ENCODE results near the gene DHX35. TPM values are rescaled to one million over a fixed set of nuclear protein-coding genes. Genes with fewer than 3 reads are reported as not detected.

DHX35 gene
- total RNA-seq, 2 experiments from 2014 or later, result 13.0 to 15.6 TPM

DNA sequence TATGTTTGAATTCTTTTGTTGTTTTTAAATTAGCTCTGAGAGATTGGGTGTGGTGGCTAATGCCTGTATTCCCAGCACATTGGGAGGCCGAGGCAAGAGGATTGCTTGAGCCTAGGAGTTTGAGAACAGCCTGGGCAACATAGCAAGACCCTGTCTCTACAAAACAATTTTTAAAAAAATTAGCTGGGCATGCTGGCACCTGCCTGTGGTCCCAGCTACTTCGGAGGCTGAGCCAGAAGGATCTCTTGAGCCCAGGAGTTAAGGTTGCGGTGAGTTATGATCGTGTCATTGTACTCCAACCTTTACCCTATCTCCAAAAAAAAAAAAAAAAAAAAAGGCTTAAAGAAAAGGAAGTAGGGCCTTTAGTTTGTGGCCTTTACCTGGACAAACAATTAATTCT, 22.9 kb downstream of the DHX35 start:
- Histone ChIP-seq H3K4me1 (ENCODE audit: insufficient read depth, low read length, poor library complexity, severe bottlenecking) (peaks cover 8% of the 10 kb centered on the region), H3K36me3 (ENCODE audit: insufficient read depth, low read length) (peaks cover 69% of the 10 kb centered on the region), H3K4me2 (ENCODE audit: low read length) (no peak overlapping the region), H3K9me3 (ENCODE audit: low read length) (no peaks in the 10 kb centered on the region), H3K79me2 (ENCODE audit: insufficient read depth, low read depth, low read length) (no peaks in the 10 kb centered on the region), H3K4me3 (ENCODE audit: low read depth, low read length, poor library complexity, severe bottlenecking) (no peak overlapping the region), H3K9me2 (ENCODE audit: insufficient read depth, low read length) (no peaks in the 10 kb centered on the region), H2AFZ (ENCODE audit: low read length) (no peak overlapping the region), H3K27ac (ENCODE audit: low read depth, low read length, poor library complexity, severe bottlenecking) (no peak overlapping the region), H4K20me1 (ENCODE audit: insufficient read depth, low read length) (no peaks in the 10 kb centered on the region)
- BruUV-seq (replicated peaks), result no TSS peak
- POLR2A ChIA-PET, result interaction anchor here (1.9 to 2.2 kb wide), 2 partner anchors 10 to 22 kb away, joined by 6 to 15 read pairs; no protein-coding TSS in a partner anchor
- TF ChIP-seq EZH2phosphoT487 (IDR thresholded peaks at IDR 0.05; ENCODE audit: borderline replicate concordance, low read depth, low read length), result no peak
- TF ChIP-seq, protein P1, sequence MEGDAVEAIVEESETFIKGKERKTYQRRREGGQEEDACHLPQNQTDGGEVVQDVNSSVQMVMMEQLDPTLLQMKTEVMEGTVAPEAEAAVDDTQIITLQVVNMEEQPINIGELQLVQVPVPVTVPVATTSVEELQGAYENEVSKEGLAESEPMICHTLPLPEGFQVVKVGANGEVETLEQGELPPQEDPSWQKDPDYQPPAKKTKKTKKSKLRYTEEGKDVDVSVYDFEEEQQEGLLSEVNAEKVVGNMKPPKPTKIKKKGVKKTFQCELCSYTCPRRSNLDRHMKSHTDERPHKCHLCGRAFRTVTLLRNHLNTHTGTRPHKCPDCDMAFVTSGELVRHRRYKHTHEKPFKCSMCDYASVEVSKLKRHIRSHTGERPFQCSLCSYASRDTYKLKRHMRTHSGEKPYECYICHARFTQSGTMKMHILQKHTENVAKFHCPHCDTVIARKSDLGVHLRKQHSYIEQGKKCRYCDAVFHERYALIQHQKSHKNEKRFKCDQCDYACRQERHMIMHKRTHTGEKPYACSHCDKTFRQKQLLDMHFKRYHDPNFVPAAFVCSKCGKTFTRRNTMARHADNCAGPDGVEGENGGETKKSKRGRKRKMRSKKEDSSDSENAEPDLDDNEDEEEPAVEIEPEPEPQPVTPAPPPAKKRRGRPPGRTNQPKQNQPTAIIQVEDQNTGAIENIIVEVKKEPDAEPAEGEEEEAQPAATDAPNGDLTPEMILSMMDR (conservative IDR thresholded peaks at IDR 0.05; ENCODE audit: low read length), result no peak
- no peak for DNase-seq (ENCODE audit: low spot score)
- CTCF ChIA-PET (ENCODE audit: unreplicated experiment), result no interaction called here
- intact Hi-C loops (cut with micrococcal nuclease; ENCODE audit: unreplicated experiment), result no loop called here

DNA sequence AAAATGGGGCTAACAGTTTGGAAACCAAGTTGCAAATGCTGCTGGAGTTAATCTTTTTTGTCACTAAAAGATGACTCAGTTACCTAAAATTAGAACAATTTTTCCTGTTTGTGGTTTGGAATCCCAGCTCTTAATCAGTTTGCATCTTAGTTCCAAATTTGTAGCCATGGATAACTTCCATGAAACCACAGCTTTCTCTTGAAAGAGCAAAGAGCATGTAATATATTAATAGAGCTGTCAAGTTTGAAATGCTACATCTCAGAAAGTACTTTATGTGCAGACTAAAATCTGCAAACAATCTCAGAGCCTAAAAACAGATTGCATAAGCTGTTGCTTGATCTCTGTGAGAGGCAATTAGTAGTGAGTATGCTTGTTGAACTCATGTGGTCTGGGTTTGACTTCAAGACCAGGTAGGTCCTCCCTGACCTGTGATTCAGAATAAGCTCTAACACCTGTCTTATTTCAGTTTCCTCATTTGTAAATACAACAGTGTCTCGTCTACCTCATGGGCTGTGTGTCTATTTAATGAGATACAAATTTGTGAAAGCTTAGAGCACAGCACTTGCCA, 23.5 kb downstream of the DHX35 start:
- H4K20me1 ChIP-seq (ENCODE audit: insufficient read depth, low read length), result no peaks in the 10 kb centered on the region
- no TSS peak for BruUV-seq (replicated peaks)
- intact Hi-C loops (cut with micrococcal nuclease; ENCODE audit: unreplicated experiment), result no loop called here
- H3K9me3 ChIP-seq (ENCODE audit: low read length), result no peaks in the 10 kb centered on the region
- no peak overlapping the region for H3K27ac ChIP-seq (ENCODE audit: low read depth, low read length, poor library complexity, severe bottlenecking)
- no peak for TF ChIP-seq EZH2phosphoT487 (IDR thresholded peaks at IDR 0.05; ENCODE audit: borderline replicate concordance, low read depth, low read length)
- TF ChIP-seq, protein P1 (conservative IDR thresholded peaks at IDR 0.05; ENCODE audit: low read length), result no peak
- CTCF ChIA-PET (ENCODE audit: unreplicated experiment), result no interaction called here
- H3K4me1 ChIP-seq (ENCODE audit: insufficient read depth, low read length, poor library complexity, severe bottlenecking), result peaks cover 8% of the 10 kb centered on the region
- H3K36me3 ChIP-seq (ENCODE audit: insufficient read depth, low read length), result peaks cover 72% of the 10 kb centered on the region
- no peaks in the 10 kb centered on the region for H3K9me2 ChIP-seq (ENCODE audit: insufficient read depth, low read length)
- DNase-seq (ENCODE audit: low spot score), result no peak
- H3K79me2 ChIP-seq (ENCODE audit: insufficient read depth, low read depth, low read length), result no peaks in the 10 kb centered on the region
- H3K4me3 ChIP-seq (ENCODE audit: low read depth, low read length, poor library complexity, severe bottlenecking), result no peak overlapping the region
- POLR2A ChIA-PET, result interaction anchor here (1.9 to 2.2 kb wide), 2 partner anchors 9 to 22 kb away, joined by 6 to 15 read pairs; no protein-coding TSS in a partner anchor
- H2AFZ ChIP-seq (ENCODE audit: low read length), result no peak overlapping the region
- no peak overlapping the region for H3K4me2 ChIP-seq (ENCODE audit: low read length)

DNA sequence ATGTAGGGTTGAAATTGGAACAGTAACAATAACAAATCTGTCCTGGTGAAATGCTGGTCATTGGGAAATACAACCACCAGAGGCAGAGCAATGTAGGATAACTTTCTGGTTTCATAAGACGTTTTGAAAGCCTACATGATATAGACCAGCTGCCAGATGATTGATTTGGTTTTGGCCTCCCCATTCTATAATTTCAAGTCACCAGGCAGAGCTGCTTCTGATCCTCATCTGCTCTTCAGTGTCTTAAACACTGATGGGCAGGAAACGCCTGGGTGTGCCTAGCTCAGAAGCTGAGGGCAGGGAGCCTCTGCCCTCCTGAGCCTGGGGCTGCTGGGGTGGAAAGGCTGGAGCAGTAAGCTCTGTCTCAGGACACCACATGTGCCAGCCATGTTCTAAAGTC, 24.5 kb downstream of the DHX35 start:
- no peak for TF ChIP-seq EZH2phosphoT487 (IDR thresholded peaks at IDR 0.05; ENCODE audit: borderline replicate concordance, low read depth, low read length)
- TF ChIP-seq, protein P1 (conservative IDR thresholded peaks at IDR 0.05; ENCODE audit: low read length), result no peak
- peaks cover 79% of the 10 kb centered on the region for H3K36me3 ChIP-seq (ENCODE audit: insufficient read depth, low read length)
- intact Hi-C loops (cut with micrococcal nuclease; ENCODE audit: unreplicated experiment), result no loop called here
- H3K9me2 ChIP-seq (ENCODE audit: insufficient read depth, low read length), result no peaks in the 10 kb centered on the region
- H3K4me2 ChIP-seq (ENCODE audit: low read length), result no peak overlapping the region
- H3K79me2 ChIP-seq (ENCODE audit: insufficient read depth, low read depth, low read length), result no peaks in the 10 kb centered on the region
- no peak for DNase-seq (ENCODE audit: low spot score)
- no peaks in the 10 kb centered on the region for H4K20me1 ChIP-seq (ENCODE audit: insufficient read depth, low read length)
- H3K4me1 ChIP-seq (ENCODE audit: insufficient read depth, low read length, poor library complexity, severe bottlenecking), result peaks cover 8% of the 10 kb centered on the region
- no peaks in the 10 kb centered on the region for H3K9me3 ChIP-seq (ENCODE audit: low read length)
- POLR2A ChIA-PET, result no interaction called here
- no peak overlapping the region for H3K27ac ChIP-seq (ENCODE audit: low read depth, low read length, poor library complexity, severe bottlenecking)
- no TSS peak for BruUV-seq (replicated peaks)
- CTCF ChIA-PET (ENCODE audit: unreplicated experiment), result no interaction called here
- H2AFZ ChIP-seq (ENCODE audit: low read length), result no peak overlapping the region
- H3K4me3 ChIP-seq (ENCODE audit: low read depth, low read length, poor library complexity, severe bottlenecking), result no peak overlapping the region
